GM18508 (cell line): ENCODE data around the gene DCST1.
"Not testable (repeated sequence)": the region's sequence is repeated elsewhere in the genome, so short reads cannot be mapped to it uniquely, and the experiment has no call there.

Experiments used
- ATAC-seq: cut with Tn5 transposase; IDR thresholded peaks from one replicate; pipeline ENCODE4 v1.9.1; 2021; ENCODE audit warnings: moderate number of reproducible peaks; ENCODE audit not compliant: insufficient read depth, unreplicated experiment

Gene DCST1, protein sequence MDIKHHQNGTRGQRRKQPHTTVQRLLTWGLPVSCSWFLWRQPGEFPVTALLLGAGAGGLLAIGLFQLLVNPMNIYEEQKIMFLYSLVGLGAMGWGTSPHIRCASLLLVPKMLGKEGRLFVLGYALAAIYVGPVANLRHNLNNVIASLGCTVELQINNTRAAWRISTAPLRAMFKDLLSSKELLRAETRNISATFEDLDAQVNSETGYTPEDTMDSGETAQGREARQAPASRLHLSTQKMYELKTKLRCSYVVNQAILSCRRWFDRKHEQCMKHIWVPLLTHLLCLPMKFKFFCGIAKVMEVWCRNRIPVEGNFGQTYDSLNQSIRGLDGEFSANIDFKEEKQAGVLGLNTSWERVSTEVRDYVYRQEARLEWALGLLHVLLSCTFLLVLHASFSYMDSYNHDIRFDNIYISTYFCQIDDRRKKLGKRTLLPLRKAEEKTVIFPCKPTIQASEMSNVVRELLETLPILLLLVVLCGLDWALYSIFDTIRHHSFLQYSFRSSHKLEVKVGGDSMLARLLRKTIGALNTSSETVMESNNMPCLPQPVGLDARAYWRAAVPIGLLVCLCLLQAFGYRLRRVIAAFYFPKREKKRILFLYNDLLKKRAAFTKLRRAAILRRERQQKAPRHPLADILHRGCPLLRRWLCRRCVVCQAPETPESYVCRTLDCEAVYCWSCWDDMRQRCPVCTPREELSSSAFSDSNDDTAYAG

DNA sequence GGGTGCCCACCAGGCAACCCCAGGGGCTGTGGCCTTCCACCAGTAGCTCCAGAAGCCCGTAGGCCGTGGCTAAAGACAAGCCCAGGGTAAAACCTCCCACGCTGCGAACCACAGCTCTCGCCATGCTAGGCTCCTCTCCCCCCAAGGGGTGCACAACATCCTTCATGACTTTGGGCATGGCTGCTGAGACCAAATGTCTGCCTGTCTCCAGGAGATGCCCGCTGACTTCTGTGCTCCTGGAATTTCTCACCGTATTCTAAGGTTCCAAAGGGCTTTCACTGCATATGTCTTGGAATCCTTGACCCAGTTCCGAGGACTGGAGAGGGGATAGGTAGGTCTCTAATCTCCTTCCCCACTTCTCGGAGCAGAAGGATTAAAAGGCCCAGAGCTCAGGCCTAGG, at the start of gene DCST1, which contains the start of gene DCST2:
Gene DCST1 (plus strand): TSS at position 301 of the 400 bp plus-strand sequence. CDS start 213 bp downstream, outside the sequence.
Gene DCST2 (minus strand): TSS at position 258 of the 400 bp plus-strand sequence. CDS start 80 bp downstream, at position 178.
- ATAC-seq: no peak

DNA sequence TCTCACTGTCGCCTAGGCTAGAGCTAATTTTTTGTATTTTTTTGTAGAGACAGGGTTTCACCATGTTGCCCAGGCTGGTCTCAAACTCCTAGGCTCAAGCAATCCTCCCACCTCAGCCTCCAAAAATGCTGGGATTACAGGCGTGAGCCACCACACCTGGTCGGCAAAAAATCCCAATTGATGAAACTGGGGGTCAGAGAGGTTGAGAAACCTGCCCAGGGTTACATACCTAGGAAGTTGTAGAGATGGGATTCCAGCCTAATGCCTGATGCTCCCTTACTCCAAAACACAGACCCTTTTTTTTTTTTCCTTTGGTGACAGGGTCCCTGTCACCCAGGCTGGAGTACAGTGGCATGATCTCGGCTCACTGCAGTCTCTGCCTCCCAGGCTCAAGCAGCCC, 46.9 kb upstream of the DCST1 start:
- ATAC-seq: not testable (repeated sequence)

- no peak for ATAC-seq
Measured at GRCh38 chr1:154987326-154987725, 46.3 kb upstream of the DCST1 start.

DNA sequence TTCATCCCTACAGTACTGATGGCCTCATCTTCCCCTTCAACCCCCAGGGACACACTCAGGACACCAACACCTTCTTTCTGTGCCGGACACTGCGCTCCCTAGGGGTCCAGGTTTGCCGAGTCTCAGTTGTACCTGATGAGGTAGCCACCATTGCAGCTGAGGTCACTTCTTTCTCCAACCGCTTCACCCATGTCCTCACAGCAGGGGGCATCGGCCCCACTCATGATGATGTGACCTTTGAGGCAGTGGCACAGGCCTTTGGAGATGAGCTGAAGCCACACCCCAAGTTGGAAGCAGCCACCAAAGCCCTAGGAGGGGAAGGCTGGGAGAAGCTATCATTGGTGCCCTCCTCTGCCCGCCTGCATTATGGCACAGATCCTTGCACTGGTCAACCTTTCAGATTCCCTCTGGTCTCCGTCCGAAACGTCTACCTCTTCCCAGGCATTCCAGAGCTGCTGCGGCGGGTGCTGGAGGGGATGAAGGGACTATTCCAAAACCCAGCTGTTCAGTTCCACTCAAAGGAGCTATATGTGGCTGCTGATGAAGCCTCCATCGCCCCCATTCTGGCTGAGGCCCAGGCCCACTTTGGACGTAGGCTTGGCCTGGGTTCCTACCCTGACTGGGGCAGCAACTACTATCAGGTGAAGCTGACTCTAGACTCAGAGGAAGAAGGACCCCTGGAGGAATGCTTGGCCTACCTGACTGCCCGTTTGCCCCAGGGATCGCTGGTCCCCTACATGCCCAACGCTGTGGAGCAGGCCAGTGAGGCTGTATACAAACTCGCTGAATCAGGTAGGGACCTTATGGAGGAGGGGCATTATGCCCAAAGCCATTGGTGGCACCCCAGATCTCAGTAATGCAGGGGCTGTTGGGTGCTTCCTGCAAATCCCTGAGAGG, 45.3 kb upstream of the DCST1 start:
- no peak for ATAC-seq

GRCh38 chr1:154989195-154989860, 44.3 kb upstream of the DCST1 start:
- ATAC-seq: no peak

- no peak for ATAC-seq
Measured at GRCh38 chr1:154990276-154990675, 43.3 kb upstream of the DCST1 start.

GRCh38 chr1:154992721-154993571, 40.7 kb upstream of the DCST1 start:
- no peak for ATAC-seq

- no peak for ATAC-seq
Measured at GRCh38 chr1:154993572-154994268, 39.9 kb upstream of the DCST1 start, which contains the start of gene LENEP. Gene LENEP (plus strand): TSS chr1:154993586. CDS start chr1:154993608, 22 bp downstream.

GRCh38 chr1:154994269-154994587, 39.4 kb upstream of the DCST1 start:
- no peak for ATAC-seq

GRCh38 chr1:154994591-154994990, 39.0 kb upstream of the DCST1 start:
- no peak for ATAC-seq

DNA sequence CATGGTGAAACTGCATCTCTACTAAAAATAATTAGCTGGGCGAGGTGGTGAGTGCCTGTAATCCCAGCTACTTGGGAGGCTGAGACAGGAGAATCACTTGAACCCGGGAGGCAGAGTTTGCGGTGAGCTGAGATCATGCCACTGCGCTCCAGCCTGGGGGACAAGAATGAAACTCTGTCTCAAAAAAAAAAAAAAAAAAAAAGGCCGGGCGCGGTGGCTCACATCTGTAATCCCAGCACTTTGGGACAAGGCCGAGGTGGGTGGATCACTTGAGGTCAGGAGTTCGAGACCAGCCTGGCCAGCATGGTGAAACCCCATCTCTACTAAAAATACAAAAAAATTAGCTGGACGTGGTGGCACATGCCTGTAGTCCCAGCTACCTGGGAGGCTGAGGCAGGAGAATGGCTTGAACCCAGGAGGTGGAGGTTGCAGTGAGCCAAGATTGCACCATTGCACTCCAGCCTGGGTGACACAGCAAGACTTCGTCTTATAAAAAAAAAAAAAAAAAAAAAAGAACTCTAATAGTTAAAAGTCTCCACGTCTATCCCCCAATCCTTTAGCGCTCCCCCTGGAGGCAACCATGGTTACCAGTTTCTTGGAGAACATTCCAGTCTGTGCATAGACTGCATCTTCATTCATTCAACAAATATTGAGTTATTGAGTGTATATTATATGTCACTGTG, 38.2 kb upstream of the DCST1 start:
- not testable (repeated sequence) for ATAC-seq

GRCh38 chr1:154996966-154997701, 36.5 kb upstream of the DCST1 start:
- no peak for ATAC-seq

GRCh38 chr1:154998201-154998780, 35.3 kb upstream of the DCST1 start:
- no peak for ATAC-seq

DNA sequence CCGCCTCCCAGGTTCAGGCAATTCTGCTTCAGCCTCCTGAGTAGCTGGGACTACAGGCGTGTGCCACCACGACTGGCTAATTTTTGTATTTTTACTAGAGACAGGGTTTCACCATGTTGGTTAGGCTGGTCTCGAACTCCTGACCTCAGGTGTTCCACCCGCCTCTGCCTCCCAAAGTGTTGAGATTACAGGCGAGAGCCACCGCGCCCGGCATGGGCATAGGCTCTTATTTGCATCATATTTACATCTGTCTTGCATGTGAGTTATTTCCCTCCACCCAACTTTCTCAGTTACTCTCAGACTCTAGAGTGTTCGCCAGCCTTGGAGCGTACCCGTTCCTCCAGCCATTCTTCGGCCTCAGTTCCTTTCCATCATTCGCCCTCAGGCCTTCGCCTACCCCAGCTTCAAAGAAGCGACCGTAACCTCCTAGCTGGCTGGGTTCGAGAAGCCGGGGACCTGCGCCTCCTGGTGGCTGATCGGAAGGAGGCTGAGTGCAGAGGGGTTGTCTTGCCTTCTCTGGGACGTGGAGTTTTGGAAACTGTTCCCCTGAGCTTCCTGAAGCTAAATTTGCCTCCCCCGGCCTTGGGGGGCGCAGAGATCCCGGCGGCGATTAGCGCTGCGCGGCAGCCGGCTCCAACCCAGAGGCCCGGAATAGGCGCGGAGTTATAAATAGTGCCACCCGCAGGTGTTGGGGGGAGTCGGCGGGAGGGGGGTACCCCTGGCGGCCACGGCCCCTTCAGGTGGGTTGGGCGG, 34.6 kb upstream of the DCST1 start:
- ATAC-seq: no peak

GRCh38 chr1:154999571-155000410, 33.8 kb upstream of the DCST1 start:
- ATAC-seq: no peak

DNA sequence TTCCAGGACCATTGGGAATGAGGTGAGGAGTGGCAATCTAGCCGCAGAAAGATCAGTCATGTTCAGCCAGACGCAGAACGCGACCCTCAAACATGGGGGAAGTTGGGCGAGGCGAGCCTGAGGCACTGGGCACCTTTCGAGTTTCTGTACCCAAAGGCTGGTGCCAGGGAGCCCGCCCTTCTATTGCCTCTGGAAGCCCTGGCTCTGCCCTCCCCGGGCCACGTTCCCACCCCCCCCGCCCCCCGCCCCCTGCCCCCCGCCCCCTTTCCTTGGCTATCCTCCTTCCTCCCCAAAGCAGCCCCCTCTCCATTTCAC, 33.3 kb upstream of the DCST1 start:
- no peak for ATAC-seq
